GM12872 (cell line): ENCODE data around the gene PIP4K2A.

Experiments used
- TF ChIP-seq, protein P1 (sequence below): IDR thresholded peaks from 3 replicates; pipeline ENCODE4 v1.5.1; 2011; ENCODE audit warnings: low read depth, mild to moderate bottlenecking, low read length, moderate library complexity; ENCODE audit not compliant: insufficient read depth

The PIP4K2A gene

DNA sequence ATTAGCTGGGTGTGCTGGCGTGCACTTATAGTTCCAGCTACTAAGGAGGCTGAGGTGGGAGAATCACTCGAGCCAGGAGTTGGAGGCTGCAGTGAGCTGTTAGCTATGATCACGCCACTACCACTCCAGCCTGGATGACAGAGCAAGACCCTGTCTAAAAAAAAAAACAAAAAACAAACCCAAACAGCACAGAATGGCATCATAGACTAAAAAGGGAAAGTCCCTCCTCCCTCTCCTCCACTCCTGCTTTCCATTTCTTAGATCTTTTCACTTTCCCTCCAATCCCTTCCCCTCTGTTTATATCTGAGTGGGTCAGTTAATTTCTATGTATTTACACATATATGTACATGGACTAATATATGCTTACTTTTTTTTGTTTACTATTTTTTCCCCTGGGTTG is 10.4 kb upstream of the PIP4K2A start:
- TF ChIP-seq, protein P1, sequence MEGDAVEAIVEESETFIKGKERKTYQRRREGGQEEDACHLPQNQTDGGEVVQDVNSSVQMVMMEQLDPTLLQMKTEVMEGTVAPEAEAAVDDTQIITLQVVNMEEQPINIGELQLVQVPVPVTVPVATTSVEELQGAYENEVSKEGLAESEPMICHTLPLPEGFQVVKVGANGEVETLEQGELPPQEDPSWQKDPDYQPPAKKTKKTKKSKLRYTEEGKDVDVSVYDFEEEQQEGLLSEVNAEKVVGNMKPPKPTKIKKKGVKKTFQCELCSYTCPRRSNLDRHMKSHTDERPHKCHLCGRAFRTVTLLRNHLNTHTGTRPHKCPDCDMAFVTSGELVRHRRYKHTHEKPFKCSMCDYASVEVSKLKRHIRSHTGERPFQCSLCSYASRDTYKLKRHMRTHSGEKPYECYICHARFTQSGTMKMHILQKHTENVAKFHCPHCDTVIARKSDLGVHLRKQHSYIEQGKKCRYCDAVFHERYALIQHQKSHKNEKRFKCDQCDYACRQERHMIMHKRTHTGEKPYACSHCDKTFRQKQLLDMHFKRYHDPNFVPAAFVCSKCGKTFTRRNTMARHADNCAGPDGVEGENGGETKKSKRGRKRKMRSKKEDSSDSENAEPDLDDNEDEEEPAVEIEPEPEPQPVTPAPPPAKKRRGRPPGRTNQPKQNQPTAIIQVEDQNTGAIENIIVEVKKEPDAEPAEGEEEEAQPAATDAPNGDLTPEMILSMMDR, result no peak

DNA sequence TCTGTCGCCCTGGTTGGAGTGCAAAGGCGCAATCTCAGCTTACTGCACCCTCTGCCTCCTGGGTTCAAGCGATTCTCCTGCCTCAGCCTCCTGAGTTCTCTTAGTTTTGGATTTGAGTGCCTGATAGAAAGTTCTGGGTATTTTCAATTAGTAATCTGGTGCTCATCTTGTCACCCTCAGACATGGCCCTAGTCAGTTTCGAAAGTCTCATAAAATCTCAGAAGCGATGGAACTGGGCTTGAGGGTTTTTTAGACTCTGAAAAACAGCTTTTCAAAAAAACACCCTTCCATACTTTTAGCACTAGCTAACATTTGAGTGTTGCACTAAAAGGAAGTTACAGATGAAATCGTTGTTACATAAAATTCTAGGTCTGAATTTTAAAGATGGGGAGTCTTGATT is 9.4 kb upstream of the PIP4K2A start:
- TF ChIP-seq, protein P1, result no peak

DNA sequence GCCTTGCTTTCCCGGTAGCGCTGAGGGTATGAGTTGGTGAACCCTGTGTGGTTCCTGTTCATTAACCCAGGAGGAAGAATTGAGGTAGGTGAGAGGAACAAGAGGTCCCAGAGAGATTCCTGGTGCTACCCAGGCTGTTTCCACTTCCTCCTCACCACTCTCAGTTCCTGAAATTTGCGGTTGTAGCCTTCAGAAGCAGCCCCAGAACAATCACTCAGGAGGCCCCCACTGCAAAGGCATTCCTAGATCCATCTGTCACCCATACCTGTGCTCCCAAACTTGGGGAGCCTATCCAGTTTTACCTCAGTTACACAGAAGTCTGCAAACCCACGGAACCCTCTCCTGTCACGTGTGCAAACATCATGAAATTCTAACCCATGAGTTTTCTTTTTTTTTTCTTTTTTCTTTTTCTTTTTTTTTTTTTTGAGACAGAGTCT is 9.0 kb upstream of the PIP4K2A start:
- TF ChIP-seq, protein P1, result no peak

DNA sequence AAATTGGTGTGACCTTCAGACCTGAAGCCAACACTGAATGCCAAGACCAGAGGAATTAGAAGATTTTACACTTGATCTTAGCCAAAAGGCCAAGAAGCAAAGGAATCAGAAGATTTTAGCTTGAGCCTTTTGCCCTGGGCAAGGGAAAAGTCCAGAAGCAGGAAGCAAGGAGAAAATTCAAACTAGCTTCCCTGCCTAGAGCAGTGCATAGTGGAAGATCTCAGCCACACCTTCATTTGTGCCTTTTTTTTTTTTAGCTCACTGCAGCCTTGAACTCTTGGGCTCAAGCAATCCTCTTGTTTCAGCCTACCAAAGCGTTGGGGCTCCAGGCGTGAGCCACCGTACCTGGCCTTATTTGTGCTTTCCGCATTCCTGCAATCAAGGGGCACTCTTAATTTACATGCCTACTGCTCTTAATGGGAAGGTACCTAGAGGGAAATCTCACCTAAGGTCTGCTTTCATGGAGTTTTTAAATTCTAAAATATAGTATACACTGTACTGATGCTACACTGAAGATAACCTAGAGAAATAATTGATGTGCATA is 8.3 kb upstream of the PIP4K2A start:
- TF ChIP-seq, protein P1, result no peak

DNA sequence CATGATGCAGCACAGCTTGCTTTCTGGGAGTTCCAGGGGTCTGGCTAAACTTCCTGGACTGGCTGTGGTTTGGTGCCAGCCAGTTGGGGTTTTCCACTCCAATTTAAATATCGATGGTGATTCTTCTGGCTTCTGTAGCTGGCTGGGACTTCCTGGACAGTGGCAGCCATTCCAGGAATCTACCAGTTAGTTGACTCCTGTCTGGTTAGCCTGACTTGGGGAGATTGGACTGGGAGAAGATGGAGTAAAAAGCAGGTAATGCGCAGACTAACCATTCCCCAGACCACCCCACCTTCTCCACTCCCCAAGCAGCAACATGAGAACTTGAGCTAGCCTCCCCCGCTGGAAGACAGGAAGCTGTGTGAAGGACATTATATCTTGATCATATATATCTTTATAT is 6.3 kb upstream of the PIP4K2A start:
- TF ChIP-seq, protein P1, result no peak

DNA sequence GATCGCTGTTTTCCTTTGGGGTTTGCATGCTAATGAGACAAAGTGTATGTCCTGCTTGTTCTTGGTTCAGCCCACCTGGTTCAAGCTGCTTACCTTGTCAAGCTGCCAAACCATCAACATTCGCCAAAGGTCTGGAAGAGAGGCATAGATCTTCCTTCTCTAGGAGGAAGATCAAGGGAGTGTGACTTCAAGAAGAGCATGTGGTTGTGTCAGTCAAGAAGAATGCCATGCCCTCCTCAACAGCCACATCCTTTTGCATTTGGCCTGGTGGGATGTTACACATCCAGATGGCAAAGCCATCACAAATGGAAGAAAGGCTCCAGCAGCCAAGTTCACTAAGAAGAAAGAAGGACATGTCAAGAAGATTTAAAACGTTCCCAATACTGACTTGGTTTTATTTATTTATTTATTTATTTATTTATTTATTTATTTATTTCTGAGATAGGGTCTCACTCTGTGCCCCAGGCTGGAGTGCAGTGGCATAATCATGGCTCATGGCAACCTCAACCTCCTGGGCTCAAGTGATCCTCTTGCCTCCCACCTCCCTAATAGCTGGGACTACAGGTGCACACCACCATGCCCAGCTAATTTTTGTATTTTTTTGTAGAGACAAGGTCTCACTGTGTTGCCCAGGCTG is 5.1 kb upstream of the PIP4K2A start:
- TF ChIP-seq, protein P1, result no peak

DNA sequence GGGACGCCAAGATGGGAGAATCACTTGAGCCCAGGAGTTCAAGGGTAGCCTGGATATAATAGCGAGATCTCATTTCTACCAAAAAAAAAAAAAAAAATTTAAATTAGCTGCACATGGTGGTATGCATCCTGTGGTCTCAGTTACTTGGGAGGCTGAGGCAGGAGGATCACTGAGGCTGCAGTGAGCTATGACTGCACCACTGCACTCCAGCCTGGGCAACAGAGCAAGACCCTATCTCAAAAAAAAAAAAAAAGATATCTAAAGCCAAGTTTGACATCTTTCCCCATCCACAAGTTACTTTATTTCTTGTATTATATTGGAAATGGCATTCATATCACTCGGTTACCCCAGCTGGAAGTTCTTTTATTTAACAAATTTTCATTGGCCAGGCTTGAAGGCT is 3.4 kb upstream of the PIP4K2A start:
- TF ChIP-seq, protein P1, result no peak

DNA sequence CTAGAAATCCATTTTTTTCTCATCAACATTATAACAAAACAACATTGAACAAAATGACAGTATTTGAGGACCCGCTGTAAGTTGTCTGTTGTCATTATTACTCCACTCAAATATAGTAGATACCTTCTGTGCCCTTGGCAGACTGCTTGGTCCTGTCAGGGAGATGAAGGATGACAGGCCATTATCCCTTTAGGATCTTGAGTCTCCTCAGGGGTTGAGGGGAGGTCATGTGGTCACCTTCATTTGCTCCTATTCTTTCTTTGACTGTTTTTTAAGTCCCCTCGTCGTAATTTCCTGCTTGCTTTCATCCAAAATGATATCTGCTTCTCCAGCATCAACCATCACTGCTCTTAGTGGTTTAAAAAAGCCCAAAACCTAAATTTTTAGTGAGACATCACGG is 2.6 kb upstream of the PIP4K2A start:
- TF ChIP-seq, protein P1, result no peak
